GM19099 (cell line): ENCODE data around the gene MRPL49.

ENCODE experiments used
- POLR2A ChIP-seq: IDR thresholded peaks from 3 replicates; pipeline ENCODE4 v1.6.1; 2011; ENCODE audit warnings: low read depth; ENCODE audit not compliant: insufficient read length; ENCODE audit errors: extremely low read depth

The MRPL49 gene

DNA sequence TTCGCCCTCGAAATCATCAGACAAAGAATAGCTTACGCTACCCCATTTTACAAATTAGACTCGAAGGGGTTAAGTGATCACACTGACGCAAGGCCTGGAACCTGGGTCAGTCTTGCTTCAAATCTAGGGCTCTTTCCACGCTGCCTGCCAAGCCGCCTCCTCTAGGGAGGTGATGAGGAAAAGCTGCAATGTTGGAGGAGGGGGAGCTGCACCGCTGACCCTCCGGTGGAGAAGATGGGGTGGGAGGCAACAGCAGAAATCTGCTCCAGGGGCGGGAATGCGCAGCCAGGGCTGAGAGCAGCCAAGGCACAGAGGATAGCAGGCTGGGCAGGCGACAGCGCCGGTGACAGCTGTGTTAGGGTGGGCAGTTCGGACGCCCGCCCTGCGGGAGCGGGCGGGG, 11.6 kb downstream of the MRPL49 start:
- TF ChIP-seq POLR2A: no peak

DNA sequence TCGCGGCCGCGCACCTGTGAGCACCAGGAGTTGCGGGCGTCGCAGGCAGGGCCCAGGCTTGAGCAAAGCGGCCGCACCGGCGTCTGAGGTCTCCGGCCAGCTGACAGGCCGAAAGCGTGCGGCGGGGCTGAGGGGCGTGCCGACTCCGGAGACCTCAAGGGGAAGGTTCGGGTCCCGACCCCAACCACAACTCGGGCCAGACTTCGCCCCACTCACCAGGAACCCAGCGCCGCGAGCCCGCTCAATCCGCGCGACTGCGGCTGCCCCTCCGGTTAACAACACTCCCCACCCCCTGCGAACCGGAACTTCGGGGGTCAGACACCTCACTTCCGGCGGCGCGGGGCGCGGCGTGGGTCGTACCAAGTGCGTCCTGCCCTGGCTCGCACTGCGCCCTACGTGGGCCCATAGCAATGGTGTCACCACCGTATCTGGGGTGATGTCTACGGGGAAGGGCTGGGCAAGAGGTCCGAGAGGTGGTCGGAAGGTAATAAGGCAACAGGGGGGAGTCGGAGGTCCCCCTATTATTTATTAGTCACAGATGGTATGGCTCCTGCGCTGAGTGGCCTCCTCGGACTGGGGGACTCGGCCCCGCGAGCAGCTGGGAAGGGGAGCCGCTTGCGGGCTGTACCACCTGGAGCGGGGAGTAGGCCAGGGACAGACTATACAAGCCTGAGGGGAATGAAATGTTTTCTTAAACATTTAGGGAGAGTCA, 12.3 kb downstream of the MRPL49 start, which contains the start of gene SYVN1:
Gene SYVN1, minus strand, starts transcription at position 280 of the 712 bp plus-strand sequence. CDS start 918 bp downstream, outside the sequence.
- TF ChIP-seq POLR2A: peak; percentile 95

DNA sequence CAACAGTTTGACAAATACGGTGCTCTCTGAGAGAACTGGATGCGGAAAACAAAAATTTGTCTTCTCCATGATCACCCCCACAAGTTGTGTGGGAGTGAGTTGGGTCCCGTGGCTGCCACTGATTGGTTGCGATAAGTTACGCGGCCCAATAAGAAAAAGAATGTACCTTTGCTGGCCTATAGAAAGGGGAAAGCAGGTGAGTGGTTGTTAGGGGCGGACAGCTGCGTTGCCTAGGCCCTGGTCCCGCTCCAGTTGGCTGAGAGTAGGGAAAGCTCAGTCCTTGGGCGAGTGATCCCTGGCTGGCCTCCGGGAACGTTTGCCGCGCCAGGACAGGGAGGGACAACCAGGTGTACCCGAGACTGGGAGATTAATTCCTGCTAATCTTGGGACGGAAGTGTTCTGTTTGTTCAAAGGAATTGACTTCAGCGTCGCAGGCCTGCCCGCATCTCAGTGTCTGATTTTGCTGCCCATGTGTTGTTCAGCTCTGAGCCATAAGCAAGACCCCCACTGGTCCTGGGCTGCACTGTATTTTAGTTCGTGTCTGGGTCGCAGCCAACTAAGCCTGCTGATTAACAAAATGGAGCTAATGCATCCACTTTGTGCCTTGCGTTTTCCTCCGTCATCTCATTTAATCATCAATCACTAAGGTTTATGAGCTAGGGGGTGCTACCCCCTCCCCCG, 13.0 kb downstream of the MRPL49 start:
- TF ChIP-seq POLR2A: peak; percentile 68

DNA sequence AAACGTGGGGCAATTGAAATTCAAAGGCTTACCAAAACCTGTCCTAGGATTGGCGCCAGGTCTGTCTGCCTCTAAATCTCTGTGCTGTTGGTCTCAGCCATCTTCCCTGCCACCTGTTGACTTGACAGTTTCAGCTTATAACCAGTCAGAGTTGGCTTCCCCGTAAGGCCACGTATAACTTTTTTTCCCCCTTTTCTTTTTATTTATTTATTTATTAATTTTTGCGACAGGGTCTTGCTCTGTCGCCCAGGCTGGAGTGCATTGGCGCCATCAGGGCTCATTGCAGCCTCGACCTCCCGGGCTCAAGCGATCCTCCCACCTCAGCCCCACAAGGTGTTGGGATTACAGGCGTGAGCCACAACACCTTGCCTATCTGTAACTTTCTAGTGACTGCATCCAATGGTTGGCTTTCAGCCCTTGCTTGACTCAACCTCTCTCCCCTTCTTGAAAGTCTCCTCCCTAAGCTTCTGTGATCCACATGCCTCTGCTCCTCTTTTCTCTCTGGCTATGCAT, 13.6 kb downstream of the MRPL49 start:
- TF ChIP-seq POLR2A: no peak

DNA sequence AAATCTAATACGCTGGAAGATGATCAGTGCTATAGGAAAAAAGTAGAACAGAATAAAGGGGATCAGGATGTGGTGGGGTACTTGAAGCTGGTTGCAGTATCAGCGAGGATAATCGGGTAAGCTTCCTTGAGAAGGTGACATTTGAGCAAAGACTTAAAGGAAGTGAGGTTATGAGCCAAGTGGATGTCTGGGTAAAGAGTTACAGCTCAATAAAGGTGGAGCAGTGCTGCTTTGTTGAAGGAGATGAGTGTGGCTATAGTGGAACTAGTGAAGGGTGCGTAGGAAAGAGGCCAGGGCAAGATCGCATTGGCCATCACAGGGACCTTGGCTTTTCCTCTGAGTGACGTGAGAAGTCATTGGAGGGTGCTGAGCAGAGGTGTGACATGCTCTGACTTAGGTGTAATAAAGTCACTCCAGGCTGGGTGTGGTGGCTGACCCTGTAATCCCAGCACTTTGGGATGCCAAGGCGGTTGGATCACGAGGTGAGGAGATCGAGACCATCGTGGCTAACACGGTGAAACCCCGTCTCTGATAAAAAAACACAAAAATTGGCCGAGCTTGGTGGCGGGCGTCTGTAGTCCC, 14.5 kb downstream of the MRPL49 start:
- no peak for TF ChIP-seq POLR2A

DNA sequence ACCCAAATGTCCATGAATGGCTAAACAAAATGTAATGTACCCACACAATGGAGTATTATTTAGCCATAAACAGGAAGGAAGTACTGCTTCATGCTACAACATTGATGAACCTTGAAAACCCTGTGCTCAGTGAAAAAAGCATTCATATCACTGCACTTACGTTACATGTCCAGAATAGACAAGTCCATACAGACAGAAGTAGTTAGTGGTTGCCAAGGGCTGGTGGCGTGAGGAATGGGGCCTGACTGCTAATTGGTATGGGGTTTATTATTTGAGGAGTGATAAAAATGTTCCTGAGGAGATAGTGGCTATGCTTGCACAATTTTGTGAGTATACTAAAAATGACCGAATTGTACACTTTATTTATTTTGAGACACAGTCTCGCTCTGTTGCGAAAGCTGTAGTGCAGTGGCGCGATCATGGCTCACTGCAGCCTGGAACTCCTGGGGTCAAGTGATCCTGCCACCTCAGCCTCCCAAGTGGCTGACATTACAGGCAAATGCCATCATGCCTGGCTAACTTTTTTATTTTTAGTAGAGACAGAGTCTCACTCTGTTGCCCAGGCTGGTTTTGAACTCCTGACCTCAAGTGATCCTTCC, 19.9 kb downstream of the MRPL49 start:
- TF ChIP-seq POLR2A: no peak

DNA sequence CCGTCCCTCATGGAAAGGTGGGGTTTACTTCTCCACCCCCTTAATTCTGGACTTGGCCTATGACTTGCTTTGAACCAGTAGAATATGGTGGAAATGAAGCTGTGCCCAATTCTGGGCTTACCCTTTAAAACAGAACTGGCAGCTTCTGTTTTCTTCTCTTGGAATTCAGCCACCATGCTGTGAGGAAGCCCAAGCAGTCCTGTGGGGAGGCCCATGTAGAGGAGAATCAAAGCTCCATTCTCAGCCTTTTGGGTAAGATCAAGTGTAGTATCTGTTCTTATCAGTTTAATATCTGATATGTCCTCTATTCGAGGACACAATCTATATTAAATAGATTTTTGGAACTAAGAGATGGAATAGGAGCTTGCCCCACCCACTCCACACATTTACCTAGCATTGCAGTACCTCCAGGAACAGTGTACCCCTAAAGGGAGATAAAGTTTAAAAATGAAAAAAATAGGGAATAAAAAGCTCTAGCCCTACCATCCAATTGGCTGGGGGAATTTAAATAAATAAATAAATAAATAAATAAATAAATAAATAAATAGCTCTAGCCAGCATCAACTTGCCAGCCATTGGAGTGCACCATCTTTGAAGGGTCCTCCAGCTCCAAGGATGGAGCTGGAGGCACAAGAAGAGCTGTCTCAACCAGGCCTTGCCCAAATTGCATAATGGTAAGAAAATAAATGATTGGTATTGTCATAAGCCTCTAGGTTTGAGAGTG, 25.4 kb downstream of the MRPL49 start:
- TF ChIP-seq POLR2A: no peak

DNA sequence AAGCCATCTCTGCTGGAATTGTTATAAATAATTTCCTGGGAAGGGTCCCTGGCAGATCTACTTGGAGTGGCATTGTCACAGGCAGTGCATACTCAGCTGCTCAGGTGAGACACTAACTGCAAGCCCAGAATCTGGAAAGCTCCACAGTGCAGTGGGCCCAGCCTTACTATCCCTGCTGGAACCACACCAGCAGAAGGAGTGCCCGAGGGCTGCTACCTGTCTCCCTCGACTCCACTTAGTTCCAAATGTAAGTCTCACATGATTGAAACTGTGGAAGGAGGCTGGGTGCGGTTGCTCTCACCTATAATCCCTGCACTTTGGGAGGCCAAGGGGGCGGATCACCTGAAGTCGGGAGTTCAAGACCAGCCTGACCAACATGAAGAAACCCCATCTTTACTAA, 26.5 kb downstream of the MRPL49 start:
- TF ChIP-seq POLR2A: no peak

DNA sequence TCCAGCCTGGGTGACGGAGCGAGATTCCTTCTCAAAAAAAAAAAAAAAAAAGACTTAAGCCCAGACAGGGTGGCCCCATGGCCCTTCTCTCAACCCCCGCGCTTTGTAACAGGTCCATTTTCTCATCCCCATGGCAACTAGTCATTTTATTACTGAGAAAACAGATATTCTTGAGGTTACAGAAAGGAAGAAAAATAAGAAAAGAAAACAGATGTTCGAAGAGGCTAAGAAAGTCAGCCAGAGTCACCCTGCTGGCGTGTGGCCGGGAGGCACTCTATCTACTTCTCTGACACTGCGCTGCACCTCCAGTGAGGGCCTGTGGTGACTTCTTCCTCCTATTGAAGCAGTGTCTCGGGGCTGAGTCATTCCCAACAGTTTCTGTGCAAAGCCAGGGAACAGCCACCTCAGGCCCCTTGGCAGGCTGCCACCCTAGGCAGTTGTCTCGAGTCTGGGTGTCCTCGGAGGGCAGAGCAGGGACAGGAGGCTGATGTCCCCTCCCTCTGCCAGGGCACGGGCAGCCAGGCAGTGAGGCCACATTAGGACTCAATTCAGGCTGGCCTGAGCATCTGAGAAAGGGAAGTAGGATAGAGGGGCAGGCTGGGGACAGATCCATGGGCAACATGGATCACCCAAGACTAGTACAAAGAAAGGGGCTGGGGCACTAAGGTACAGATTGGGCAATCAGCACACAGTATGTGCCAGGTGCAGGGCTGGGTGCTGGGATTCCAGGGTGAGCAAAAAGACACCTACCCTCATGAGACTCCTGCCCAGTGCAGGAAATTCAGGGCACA, 28.6 kb downstream of the MRPL49 start:
- no peak for TF ChIP-seq POLR2A

DNA sequence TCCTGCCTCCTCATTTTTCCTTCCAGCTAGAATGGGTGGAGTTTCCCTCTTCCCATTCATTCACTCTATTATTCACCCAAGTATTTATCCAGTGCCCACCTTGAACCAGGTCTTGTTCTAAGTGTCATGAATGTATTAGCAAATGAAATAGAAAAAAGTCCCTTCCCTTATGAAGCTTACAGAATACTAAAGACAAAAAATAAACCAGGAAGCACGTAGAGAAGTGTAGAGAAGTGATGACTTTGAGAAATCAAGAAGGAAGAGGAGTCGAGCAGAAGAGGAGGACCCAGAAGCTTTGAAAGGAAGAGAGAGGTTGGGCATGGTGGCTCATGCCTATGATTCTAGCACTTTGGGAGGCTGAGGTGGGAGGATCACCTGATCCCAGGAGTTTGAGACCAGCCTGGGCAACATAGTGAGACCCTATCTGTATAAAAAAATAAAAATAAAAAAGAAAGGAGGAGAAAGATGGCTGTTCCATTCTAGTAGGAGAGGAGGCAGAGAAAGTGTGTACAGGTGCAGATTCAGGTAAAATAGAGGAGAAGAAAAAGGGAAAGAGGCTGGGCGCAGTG, 29.3 kb downstream of the MRPL49 start:
- TF ChIP-seq POLR2A: no peak

DNA sequence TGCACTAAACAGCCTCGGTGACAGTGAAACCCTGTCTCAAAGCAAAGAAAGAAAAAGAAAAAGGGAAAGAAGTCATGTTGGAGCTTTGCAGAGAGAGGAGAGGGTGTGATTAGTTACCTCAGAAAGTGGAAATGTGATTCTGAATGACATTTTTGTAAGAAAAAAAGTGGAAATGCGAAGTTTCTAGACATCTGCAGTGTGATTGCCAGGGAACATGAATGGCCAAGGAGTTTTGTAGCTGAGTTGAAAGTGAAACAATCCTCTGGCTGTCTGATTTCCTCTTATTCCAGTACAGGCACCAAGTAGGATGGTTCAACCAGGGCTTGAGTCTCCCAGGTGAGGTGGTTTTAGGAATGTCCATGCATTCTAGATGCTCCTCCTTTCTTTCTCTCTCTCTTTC, 30.0 kb downstream of the MRPL49 start:
- TF ChIP-seq POLR2A: no peak

DNA sequence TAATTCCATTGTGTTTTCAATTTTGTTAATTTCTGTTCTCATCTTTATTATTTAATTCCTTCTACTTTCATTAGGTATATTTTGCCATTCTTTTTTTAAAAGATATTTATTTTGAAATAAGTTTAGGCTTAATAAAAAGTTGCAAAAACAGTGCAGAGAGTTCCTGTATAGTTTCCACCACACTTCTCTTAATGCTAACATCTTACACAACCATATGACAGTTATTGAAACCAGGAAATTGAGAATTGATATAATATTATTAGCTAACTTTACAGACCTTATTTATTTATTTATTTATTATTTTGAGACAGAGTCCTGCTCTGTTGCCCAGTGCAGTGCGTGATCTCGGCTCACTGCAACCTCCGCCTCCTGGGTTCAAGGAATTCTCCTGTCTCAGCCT, 34.1 kb downstream of the MRPL49 start:
- no peak for TF ChIP-seq POLR2A

DNA sequence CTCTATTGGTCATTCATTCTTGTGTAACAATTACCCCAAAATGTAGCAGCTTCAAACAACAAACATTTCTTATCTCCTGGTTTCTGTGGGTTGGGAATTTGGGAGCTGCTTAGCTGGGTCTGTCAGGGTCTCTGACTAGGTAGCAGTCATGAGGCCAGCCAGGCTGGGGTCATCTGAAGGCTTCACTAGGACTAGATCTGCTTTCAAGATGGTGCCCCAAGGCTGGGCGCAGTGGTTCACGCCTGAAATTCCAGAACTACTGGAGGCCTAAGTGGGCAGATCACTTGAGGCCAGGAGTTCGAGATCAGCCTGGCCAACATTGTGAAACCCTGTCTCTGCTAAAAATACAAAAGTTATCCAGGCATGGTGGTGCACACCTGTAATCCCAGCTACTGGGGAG, 34.8 kb downstream of the MRPL49 start:
- TF ChIP-seq POLR2A: no peak

DNA sequence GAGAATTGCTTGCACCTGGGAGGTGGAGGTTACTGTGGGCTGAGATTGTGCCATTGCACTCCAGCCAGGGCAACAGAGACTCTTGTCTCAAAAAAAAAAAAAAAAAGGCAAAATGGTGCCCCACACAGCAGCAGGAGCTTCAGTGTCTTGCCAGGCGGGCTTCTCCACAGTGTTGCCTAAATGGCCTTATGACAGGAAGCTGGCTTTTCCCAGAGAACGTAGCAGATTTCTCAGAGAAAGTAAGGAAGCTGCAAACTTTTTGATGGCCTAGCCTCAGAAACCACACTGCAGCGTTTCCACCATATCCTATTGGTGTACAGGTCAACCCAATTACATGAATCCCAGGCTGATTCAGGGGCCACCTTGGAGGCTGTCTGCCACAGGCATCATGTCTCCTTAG, 35.2 kb downstream of the MRPL49 start:
- TF ChIP-seq POLR2A: no peak
